HG03457 (cell line): Measurements from ENCODE around the gene TMEM256.

Source experiments
- ATAC-seq: cut with Tn5 transposase; IDR thresholded peaks from one replicate; pipeline ENCODE4 v1.9.1; 2021; ENCODE audit warnings: moderate number of reproducible peaks; ENCODE audit not compliant: unreplicated experiment

The TMEM256 gene

DNA sequence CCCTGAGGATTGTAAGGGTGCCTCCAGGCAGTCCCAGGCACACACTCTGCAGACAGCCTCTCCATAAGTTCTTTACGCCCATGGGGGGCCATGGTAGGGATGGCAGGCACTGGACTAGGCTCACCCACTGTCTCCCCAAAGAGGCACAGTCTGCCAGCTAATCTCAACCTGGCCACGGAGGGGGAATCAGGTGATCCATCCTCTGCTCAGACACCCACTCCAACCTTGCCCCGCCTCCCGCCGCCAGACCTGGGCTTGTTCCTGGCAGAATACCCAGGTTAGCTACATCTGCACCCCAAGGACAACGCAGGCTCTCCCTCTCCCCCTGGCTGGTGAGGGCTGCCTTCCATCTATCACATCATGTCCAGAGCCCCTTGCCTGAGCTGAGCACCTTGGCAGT is 5.0 kb upstream of the TMEM256 start:
- ATAC-seq = no peak

DNA sequence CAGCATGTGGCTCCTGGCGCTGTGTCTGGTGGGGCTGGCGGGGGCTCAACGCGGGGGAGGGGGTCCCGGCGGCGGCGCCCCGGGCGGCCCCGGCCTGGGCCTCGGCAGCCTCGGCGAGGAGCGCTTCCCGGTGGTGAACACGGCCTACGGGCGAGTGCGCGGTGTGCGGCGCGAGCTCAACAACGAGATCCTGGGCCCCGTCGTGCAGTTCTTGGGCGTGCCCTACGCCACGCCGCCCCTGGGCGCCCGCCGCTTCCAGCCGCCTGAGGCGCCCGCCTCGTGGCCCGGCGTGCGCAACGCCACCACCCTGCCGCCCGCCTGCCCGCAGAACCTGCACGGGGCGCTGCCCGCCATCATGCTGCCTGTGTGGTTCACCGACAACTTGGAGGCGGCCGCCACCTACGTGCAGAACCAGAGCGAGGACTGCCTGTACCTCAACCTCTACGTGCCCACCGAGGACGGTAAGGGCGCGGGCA is 4.4 kb upstream of the TMEM256 start:
- no peak for ATAC-seq

DNA sequence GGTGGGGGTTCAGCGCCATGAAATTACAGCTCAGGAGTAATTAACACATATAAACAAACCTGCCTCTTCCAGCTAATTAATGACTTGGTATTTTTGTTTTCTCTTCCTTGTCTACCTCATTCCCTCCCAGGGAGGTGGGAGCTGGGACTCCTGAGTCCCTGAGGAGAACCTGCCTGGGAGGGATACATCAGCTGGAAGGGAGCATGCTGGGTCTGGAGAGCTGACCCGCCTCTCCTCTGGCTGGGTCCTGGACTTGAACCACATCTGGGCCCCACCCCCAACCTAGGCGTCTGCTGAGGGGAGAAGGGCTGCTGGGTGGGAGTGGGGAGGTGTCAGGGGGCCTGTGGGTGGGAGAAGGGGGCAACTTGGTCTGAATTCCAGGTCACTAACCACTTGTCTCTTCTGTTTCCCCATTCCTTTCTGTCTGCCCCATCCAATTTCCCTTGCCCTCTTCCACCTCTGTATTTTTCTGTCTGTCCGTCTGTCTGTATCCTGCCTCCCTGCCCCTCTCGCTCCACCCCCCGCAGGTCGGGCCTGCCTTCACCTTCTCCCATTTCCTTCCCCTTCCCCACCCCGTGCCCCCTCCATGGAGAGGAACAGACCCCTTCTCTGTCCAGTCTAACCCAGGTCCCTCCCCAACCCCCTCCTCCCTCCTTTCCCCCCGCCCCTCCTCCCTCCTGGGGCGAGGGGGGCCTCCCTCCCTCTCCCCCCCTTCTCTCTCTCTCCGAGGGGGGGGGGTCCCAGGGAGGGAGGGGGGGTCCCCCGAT is 3.8 kb upstream of the TMEM256 start, which contains the start of gene NLGN2:
TSS of gene NLGN2 (plus strand) at position 361 of the 767 bp plus-strand sequence. CDS start 411 bp downstream, outside the sequence.
- ATAC-seq = no peak

DNA sequence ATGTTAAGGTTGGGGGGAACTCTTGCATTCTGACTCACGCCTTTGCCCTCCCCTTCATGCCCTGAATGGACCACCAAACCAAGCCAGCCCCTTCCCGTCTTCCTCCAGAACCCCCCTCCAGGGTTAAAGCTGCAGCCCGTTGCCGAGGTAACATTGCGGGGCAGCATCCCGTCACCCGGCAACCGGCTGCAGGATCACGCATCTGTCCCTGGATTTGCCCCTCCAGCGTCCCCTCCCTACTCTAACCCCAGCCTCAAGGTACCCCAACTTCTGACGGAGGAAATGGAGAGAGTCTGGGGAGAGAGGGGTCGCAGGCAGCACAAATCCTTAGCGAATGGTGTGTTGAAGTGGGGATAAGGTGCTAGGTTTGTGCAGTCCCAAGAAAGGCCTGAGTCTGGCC is 3.2 kb upstream of the TMEM256 start:
- ATAC-seq = no peak

DNA sequence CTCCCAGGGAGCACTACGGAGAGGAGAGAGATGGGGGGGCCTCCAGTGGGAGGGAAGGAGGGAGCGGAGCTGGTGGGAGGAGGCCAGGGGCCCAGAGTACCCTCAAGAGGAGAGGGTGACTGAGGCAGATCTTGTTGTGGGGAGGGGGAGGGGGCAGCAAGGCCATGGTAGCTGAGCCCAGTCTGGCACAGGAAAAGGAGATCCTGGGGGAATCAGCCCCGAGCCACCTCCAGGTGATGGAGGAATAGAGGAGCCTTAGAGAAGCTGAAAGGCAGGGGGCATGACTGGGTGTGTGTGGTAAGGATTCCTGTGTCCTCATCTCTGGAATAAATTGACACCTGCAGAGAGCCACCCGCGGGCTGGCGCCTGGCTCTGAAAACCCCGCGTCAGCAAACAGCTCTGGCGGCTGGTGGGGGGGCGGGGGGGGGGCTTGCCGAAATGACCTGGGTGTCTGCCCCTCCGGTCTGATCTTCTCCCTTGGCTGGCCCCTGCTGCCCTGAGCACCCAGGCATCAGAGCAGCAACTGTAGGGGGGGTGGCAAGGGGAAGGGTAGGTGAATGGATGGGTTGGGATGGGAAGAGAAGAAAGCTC is 2.4 kb upstream of the TMEM256 start:
- ATAC-seq = no peak

DNA sequence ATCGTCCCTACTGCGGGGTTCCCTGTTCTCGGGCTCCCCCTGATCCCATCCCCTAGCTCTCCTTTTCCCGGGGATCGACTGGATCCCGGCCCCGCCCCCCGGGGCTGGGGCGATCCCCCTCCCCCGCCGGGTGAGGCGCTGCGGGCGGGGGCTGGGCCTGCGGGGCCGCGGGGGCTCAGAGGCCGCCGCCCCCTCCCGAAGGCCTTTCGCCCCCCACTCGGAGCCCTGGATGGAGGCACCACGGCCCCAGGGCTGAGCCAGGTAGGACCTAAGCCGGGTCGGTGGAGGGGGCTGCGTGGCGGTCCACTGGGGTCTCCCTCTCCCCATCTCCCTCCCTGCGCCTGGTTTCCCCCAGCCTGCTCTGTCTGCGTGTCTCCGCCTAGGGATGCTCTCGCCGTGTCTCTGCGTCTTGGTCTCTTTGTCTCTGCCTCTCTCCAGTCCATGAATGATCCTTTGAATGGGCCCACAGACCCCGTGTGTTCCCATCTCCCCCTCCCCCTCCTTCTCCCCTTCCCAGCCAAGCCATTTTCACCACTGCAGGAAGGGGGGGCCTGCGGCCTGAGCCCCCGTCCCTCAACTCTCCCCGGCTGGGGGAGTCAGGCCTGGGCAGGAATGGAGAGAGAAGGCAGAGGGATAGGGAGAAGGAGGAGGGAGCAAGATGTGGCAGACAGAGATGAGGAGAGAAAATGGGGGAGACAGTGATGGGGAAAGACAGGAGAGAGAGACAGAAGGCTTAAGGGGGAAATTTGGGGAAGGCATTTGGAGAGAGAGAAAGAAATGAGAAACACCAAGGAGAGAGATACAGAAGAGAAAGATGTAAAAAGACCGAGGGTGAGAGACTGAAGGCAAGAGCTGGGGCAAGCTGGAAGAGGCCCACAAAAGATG is 1.7 kb upstream of the TMEM256 start:
- ATAC-seq = no peak

DNA sequence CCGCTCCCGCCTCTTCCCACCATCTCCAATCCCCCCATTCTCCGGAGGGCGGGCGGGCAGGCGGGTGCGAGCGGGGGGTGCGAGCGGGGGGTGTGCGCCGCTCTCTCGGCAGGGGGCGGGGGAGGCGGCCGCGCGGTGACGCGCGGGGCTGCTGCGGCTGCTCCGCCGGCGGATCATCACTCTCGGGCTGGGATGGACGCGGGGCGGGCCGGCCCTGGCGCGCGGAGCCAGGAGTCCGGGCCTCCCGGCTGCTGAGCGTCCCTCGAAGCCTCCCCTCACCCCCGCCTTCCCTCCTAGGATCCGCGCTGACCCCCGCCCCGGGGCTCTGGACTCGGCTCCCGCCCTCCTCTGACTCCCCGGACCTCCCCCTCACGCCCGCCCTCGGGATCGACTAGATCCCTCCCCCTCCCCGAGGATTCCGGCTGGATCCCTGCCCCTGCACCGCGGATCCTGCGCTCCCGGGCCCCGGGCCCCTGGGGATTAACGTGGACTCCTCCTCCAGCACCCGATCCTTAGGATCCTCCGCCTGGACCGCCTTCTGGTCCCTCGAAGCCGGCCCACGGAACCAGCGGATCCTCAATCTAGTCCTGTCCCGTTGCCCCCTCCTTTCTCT is 946 bp upstream of the TMEM256 start:
- no peak for ATAC-seq

DNA sequence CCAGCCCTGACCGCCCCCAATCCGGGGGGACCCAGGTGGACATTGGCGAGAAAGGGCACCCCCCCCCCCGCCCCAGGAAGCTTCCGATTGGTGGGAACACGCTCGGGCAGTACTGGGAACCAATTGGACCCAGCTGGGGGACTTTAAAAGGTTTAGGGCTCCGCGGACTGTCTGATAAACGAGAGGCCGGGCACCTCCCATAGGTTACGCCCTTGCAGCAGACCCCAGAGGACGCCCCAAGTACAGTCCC is 245 bp downstream of the TMEM256 start:
- no peak for ATAC-seq

DNA sequence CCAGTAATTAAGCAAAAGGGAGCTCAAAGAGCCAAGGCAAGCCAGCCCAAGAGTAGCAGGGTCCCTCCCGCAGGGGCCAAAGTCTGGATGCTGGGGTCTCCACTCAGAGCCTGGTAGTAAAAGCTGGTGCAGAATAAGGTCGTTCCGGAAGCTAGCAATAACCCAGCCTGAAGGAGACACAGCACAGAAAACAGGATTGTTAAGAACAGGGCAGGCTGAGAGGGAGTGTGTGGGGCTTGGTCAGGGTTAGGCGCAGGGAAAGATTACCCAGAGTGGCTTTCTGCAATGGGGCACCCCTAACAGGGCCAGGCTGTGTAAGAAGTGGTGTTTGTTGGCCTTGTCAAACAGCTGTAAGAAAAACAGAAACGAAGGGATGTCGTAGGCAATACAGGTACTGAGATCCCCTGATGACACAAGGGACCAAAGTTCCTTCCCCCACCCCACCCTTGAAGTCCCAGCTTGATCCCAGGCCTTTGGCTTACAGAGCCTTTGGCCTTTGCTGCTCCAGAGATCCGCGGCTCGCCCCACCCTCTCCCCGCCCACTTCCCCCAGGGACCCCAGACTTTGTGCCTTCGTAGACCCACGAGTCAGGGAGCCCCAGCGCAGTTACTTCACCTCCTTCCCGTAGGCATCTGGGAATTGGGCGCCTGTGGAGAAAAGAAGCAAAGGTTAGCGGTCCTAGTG is 712 bp downstream of the TMEM256 start:
- no peak for ATAC-seq

DNA sequence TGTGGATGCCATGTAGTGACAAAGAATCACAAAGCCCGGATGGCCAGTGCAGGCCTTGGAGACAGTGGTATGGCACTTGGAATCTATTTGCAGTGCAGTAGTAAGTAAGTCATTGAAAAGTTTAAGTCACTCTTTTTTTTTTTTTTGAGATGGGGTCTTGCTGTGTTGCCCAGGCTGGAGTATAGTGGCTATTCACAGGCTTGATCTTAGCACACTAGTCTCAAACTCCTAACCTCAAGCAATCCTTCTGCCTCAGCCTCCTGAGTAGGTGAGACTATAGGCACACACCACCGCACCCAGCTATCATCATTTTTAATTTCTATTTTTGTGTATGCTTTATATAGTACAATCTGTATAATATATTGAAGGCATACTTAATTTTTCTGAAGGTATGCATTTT is 5.3 kb downstream of the TMEM256 start:
- ATAC-seq = no peak

DNA sequence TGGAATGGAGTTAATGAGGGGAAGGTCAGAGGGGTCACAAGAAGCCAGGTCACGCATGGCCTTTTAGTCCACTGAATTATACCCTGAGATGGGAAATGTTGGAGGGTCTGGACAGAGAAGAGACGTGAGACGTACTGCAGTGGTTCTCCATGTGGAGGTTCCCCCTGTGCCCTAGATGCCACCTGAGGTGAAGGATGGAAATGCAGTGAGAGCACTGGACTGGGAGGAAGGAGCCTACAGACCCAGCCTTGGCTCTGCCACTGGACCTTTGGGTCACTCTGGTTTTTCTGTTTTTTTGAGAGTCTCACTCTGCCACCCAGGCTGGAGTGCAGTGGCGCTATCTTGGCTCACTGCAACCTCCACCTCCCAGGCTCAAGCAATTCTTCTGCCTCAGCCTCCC is 7.8 kb downstream of the TMEM256 start:
- no peak for ATAC-seq

DNA sequence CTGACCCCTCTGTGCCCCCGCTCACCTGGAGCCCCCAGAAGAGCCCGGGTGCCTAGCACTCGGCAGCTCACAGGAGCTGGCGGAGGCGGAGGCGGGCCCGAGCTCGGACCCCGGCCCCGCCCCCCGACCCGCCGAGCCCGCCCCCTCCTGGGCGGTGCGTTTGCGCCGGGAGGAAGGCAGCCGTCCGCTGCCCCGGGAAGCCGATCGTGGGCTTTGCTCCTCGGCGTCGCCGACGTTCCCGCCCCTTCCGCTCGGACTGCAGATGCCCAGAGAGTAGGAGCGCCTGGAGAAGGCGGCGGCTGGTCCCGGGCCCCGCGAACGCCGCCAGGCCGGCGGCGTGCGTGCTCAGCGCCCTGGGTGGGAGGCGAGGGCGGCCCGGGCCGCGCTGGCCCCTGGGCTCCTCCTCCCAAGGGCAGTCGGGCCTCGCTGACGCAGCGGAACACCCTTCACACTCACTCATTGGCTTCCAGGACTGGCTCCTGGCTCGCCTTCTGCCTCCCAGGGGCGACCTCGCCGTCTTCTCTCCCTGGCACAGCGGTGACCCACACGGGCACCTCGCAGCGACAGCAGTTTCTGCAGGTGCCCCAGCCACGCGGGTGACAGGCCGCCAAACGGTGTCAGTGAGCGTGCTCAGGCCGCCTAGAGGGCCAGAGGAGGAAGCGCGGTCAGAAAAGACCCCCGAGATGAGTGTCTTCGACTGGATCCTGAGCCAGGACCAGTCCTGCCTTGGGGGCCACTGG is 9.3 kb downstream of the TMEM256 start, which contains the start of gene PLSCR3:
TSS of gene PLSCR3 (minus strand) at position 74 of the 740 bp plus-strand sequence. CDS start 415 bp downstream, outside the sequence.
- no peak for ATAC-seq

DNA sequence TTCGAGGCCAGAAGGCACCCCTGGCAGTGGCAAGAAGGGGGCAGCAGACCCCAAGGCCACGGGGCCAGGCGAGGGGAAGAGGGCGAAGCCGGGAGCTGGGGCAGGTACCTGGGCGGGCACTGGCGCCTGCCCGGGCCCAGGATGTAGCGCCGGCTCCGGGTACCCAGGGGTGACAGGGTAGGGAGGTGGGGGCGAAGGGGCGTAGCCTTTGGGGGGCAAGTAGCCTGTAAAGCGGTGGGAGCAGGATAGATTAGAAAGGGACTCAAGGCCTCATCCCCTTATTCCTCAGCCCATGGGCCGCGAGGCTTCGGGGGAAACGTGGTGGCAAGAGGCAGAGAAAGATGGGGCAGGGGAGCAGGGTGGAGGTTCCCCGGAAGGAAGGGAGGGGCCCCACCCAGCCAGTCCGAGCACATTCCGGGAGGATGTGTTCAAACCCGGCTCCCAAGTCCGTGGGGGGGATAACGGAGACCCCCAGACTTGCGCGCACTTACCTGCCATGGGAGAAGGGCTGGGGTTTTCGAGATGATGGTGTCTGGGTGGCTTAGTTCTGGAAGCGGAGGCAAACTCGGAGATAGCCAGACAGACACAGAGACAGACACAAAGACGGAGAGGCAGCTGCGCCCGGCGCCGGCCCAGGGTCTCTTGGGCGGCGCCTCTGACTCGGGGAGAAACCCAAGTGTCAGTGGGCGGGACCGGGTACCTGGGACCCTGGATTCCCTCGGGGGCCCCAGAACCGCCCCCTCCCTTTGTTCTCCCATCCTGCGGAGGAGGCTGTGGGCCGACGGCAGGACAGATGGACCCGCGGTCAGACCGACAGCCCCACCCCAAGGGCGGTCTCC is 10.1 kb downstream of the TMEM256 start:
- no peak for ATAC-seq

DNA sequence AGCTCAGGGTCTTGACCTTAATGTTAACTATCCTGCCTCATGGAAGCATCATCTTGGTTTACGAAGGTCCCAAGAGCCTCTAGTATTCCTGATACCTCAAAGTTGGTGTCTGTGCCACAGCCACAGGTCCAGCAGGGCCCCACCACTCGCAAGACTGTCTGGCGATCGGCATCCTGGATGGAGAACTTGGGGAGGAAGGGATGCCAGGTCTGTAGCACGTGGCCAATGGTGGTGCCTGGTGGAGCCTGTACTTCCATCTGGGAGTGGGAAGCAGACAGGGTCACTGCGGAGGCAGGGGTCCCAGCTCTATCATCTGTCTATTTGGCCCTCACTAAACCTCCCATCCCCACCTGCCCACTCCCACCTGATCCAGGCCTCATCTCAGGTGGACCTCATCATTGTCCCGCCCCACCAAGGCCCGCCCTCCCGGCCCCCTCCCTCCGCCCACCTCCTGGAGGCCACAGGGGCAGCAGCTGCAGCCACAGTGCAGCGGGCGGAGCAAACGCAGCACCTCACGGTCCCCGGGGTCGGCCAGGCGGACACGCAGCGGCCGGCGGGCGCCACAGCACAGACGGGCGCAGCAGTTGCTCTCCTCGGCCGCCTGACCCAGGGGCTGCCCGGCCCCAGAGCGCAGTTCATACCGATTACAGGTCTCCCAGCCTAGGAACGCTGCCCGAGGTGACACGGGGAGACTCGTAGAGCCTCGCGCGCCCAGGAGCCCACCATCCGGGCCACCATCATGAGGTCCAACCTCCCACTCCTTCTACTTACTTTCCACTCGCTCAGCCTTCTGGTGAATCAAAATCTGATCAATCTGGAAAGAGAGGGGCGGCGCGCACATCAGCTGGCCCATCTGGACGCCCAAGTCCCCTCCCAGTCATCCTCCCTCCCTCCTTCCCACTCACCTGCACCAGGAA is 10.9 kb downstream of the TMEM256 start:
- ATAC-seq = no peak

DNA sequence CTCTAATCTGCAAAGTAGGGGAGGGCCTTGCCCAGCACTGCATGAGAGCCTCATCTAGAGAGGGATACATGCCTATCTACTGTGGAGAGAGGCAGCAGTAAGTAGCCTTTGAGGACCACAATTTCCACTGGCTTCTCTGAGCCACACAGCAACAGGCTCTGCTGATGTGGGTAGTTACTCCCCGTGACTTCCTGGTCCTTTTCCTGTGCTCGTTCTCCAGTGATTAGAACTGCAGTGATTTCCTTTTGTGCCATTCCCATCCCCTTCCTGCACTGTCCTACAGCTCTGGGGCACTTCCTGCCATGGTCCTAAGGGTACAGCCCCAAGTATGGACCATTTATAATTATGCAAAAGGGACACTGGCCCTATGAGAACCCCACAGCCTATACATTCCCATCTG is 12.6 kb downstream of the TMEM256 start:
- ATAC-seq = no peak

DNA sequence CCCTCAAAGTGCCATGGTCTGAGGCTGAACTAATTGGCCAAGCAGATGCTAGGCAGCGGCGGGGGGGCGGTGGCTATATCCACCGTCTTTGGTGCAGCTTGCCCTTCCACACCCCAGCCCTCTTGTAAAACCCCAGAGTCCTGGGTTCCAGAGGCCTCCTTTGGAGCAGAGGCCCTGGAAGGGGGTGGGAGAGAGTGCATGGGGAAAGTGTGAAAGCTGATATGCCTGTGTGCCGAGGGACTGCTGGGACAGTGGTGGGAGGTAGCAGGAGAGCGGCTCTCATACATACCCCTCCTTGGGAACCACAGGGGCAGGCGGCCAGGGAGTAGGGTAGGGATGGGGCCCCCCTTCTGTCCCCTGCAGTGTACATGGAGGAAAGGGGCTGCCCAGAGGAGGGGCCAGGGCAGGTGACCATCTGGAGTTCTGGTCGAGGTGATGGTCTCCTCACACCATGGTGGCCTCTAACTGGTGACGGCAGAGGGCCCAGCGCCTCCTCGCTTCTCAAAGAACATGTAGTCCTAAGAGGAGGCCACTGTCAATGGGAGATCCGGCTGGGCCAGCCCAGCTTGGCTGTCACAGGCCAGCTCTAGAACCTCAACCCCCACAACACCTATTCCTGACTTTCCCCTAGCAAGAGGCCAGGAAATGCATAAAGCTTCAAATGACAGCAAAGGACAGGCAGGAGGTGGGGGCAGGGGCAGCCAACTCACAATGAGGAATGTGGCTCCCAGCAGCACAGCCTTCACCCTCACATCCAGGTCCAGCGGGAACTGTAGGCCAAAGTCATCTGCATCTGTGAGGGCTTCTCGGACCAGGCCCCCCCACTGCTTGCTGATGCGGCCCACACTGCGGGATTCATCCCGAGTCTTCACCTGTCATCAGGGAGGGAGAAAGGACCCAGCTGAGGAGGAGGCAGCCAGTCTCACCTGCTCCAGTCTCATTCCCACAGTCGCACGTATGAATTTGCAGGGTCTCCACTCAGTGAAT is 13.7 kb downstream of the TMEM256 start:
- no peak for ATAC-seq

DNA sequence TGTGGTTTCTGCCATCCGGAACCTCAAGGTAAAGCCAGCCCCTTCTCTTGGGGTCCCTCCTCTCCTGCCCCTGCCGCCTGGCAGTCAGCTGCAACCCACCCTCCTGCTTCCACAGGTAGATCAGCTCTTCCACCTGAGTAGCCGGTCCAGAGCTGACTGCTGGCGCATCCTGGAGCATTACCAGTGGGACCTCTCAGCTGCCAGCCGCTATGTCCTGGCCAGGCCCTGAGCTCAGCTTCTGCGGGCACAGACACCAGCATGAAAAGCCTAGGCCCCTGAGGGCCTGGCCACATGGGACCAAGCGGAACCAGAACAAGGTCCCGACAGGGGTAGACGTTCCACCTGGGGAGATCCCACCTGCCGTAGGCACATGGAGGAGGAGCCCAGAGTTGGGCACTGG is 15.0 kb downstream of the TMEM256 start:
- ATAC-seq = no peak
